ENCODE measurements around the gene XPO5. TPM values are rescaled to one million over a fixed set of nuclear protein-coding genes. Genes with fewer than 3 reads are reported as not detected.
"Not testable (repeated sequence)": the region's sequence is repeated elsewhere in the genome, so short reads cannot be mapped to it uniquely, and the experiment has no call there.

Gene XPO5
- total RNA-seq, 1 donor from 2014 or later = 55.0 TPM

DNA sequence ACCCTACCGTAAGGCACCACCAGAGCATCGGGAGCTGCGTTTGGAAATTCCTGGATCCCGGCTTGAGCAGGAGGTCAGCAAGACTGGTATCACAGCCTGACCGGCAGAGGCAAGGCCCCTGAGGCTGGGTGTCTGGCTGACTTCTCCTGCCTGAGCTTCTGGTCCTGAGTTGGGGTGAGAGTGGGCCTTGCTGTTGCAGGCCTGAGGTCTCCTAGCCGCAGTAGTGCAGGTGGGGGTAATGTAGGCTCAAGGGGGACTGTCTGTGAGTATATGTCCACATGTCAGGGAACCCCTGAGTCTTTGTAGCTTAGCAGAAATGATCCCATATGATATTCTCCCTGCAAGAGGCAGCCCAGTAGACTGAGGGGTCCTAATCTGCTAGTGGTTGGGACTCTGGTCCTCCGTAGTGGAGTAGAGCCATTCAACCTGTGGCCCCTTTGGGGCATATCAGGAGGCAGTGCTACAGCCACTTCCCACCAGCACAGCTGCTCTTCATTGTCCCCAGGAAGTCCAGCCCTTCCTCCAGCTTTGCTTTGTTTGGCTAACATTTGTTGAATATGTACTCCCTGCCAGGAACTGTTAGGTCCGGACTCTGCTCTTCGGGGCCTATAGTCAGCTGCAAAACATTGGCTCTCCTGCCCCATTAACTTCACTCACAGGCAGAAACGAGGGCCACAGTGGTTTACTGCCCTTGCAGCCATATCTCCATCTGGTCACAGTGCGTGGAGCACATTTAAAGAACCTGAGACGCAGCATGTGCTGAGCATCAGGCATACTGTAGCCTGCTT lies 76.6 kb downstream of the XPO5 start:
- FAIRE-seq (no peak), DNase-seq (ENCODE audit: low spot score in 2 of 2) (no peak)

DNA sequence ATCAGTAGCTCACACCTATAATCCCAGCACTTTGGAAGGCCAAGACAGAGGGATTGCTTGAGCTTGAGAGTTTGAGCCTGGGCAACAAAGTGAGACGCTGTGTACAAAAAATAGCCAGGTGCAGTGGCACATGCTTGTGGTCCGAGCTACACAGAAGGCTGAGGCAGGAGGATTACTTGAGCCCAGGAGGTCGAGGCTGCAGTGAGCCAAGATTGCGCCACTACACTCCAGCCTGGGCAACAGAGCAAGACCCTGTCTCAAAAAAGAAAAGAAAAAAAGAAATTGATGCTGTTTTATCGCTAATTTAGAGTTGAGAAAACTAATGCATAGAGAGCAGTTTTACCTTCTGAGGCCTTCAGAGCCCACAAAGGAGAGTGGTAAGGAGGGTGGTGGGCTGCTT lies 77.5 kb downstream of the XPO5 start:
- DNase-seq (ENCODE audit: low spot score in 2 of 2); FAIRE-seq: not testable (repeated sequence)

DNA sequence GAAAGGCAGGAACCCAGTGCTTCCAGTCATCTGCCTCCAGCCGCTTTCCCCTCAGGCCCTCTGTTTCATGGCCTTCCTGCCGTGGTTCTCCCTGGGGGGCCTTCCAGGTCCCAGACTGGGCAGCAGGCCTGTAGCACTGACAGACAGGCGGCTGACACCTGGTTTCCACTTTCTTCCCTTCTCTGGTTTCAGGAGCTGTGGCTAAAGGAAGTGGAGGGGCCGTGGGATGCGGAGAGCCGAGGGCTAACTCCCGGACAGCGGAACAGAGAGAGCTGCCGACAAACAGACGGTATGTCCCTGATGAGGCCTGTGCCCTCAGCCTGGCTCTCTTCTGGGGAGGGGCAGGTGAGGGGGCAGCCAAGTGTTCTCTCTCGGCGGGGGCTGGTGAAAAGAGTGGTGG lies 78.1 kb downstream of the XPO5 start:
- no peak for FAIRE-seq
- no peak for DNase-seq (ENCODE audit: low spot score in 2 of 2)

DNA sequence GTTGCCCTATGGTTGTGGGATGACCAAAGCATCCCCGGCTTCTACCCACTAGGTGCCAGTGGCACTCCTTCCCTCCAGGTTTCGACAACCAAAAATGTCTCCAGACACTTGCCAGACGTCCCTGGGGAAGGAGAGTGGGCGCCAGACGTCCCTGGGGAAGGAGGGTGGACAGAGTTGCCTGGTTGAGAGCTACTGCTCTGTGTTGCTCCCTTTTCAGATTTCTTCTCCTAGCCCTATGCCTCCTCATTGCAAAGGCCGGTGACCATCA lies 78.8 kb downstream of the XPO5 start:
- FAIRE-seq = no peak
- DNase-seq (ENCODE audit: low spot score in 2 of 2) = no peak

DNA sequence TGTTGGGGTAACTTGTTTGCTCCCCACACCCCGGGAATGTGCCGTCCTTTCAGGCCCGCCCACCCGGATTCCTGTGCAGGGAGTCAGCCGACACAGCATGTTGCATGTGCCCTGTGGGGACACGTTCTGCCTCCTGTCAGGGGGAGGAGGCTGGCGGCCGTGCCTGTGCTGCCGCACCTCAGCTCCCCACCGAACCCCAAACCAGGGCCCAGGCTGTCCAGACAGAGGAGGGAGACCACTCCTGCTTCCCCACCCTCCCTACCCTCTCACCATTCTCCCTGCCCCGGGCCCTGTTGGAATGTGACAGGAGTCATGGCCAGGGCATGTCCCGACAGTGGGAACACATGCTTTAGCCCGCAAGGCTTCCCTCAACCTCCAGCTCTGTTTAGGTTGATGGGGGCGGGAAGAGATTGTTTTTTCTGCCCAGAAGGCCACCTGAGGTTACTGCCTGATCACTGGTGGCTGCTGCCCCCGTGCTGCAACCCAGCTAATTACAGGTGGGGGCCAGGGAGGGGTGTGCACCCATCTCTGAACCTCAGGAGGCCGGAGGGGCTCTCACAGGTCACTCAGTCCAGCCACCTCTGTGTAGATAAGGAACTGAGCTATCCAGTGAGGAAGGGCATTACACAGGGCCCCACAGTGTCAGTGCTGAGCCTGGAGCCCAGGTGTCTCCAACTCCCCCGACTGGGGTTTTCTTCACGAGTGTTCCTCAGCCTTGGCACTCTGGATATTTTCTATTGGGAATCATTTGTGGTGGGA lies 79.3 kb downstream of the XPO5 start:
- FAIRE-seq = no peak

DNA sequence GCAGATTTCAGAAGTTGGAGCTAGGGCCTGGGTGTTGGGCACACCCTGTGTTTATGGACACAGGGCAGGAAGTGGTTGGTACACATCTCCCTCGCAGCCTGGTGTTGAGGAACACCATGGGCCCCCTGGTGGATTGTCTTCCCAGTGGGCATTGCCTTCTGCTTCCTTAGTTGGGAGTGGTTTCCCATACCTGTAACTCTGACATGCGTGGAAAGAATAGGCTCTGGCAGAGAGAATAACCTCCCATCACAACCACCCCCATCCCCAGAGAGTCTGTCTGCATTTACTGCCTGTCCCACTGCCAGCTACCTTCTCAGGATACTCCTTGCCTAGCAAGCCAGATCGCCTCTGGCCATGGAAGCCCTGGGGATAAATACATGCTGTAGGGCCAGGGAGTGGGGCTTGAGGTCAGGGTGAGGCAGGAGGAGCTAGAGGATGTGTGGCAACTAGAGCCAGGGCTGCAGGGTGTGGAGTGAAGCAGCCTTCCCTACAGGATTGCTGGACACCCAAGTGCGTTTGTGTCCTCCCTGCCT lies 80.4 kb downstream of the XPO5 start:
- DNase-seq (ENCODE audit: low spot score in 2 of 2) (no peak), FAIRE-seq (no peak)

More for the DNA sequence above, 79.3 kb downstream of the XPO5 start:
- DNase-seq (ENCODE audit: low spot score in 2 of 2) = peak in 1 of 2 donors; percentile 71

DNA sequence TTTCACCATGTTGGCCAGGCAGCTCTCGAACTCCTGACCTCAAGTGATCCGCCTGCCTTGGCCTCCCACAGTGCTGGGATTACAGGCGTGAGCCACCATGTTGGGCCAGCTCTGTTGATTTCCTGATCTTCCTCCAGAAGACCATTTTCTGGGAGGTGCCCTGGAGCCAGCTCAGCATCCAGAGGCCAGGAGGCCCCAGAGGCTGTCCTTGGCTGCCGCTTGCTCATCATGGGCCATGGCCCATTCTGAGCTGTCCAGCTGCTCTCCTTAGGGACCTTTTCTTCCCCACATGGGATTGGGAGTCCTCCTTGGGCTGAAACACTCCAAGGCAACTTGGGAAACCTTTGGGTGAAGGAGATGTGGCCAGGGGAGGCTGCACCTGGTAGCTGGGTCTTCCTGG lies 81.1 kb downstream of the XPO5 start:
- FAIRE-seq (no peak), DNase-seq (ENCODE audit: low spot score in 2 of 2) (no peak)

DNA sequence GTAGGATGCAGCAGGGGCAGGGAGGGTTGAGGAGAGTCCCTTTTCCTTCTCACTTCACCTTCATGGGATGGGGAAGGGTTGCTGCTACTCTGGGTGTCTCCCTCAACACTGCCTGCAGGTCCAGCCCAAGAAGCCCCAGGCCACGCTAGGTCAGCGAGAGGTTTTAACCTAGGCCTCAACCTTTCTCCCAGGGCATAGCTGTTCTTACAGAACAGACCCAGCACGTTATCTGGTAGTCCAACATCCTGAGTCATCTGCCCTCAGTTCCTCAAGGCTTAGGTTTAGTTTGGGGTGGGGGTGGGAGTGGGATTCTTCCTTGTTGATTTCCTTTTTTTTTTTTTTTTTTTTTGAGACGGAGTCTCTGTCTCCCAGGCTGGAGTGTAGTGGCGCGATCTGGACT lies 81.5 kb downstream of the XPO5 start:
- no peak for FAIRE-seq
- DNase-seq (ENCODE audit: low spot score in 2 of 2) = no peak

DNA sequence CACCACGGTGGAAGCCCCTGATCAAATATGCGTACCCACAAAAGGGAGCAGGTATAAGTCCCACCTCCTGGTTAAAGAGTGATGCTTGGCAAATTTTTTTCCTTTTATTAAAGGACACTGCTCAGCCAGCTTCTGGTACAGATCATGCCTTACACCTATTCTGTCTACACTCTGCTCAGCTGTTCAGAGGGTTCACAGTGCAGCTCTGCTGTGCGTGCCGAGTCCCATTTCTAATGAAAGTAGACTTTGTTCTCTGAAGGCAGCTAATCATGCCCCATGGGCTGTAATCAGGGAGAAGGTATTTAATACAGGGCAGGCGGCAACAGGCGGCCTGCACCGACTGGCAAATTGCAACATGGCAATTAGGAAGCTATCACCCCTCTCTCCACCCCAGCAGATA lies 82.0 kb downstream of the XPO5 start:
- DNase-seq (ENCODE audit: low spot score in 2 of 2) (no peak), FAIRE-seq (no peak)

DNA sequence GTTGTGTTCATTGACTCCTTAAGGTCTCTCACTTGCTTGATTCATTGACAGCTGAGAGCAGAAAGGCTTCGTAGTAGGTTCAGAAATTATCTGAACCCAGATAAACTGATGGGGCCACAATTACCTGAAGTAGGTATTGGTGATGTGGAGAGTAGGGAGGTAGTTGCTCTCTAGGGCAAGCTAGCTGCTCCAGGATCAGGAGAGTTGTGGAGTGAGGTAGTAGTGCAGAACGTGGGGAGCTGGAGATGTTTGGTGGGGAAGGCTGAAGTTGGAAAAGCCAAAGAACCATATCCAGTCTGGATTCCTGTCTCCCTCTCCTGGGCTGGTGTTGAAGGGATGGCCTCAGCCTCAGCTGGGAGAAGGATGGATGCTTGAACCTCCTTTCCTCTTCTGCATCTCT lies 82.6 kb downstream of the XPO5 start:
- DNase-seq (ENCODE audit: low spot score in 2 of 2) = no peak
- no peak for FAIRE-seq

DNA sequence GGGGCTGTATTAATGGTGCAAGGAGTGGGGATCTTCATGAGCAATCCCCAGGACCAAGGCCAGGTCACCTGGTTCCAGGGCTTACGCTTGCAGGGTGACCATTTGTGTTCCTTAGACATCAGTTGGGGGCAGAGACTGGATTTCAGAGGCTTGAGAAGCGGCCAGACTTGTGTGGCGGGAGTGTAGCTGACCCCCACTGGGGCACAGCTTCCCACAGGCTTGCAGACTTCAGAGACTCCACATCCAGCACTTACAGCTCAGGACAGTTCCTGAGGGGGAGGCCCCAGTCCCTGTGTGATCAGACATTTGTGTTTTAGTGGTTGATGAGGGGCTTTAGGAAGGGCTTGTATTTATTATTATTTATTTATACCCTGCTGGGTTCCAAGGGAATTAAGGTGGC lies 83.2 kb downstream of the XPO5 start:
- DNase-seq (ENCODE audit: low spot score in 2 of 2) = no peak

DNA sequence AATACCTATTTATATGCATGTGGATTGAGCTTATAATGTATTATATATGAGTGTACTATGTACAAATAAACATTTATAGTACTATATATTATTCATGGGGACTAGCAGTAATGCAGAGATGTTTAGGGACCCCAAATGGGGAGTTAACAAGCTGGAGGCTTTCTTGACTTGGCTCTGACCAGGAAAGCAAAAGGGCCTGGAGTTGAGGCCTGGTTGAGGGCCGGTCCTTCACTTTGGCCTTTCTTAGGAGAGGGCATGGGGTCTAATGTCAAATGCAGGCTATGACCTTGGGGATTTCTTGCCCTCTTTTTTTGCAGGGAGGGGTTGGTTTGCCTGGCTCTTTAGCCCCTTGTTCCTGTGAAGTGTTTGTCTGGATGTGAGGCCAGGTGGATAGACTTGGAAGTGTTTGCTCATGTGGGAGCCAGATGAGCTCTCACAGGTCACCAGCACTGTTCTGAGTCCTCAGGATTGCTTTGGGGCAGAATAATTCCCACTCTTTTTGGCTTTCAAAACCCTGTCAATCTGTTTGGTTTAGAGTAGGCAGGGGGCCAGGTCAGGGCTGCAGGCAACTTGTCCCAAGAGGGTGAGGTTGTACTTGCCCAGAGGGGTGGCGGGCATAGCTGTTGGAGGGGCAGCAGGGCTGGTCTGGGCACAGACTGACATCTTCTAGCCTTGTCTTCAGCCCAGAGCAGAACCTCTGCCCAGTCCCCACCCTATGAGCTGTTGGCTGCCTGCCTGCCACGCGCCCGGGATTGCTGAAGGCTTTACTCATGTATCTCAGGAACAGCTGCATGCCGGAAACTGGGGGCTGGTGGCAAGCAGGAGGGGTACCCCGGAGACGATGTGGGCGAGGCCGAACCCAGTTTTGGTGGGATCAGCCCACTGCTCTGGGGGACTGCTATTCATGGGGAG lies 83.8 kb downstream of the XPO5 start:
- FAIRE-seq (no peak), DNase-seq (ENCODE audit: low spot score in 2 of 2) (peak; percentile 65 to 67)

More for the DNA sequence above, 83.2 kb downstream of the XPO5 start:
- no peak for FAIRE-seq

DNA sequence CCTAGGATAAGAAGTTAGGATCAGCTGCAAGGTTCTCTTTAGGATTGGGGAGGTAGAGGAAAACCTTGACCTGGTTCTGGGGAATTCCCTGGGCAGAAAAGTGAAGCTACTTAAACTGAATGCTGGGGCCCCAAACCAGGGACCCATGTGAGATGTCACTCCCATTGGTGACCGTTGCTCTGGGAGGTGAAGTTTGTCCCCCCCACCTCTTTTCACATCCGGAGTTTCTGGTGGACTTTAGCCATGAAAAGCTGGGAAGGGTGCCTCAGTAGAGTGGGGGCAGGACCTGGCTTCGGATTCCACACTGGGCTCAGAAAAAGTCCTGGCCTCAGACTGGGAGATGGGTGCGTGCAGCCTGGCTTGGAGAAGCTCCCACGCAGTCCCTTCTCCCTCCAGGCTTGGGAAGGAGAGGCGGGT lies 85.3 kb downstream of the XPO5 start:
- FAIRE-seq = no peak
- no peak for DNase-seq (ENCODE audit: low spot score in 2 of 2)

DNA sequence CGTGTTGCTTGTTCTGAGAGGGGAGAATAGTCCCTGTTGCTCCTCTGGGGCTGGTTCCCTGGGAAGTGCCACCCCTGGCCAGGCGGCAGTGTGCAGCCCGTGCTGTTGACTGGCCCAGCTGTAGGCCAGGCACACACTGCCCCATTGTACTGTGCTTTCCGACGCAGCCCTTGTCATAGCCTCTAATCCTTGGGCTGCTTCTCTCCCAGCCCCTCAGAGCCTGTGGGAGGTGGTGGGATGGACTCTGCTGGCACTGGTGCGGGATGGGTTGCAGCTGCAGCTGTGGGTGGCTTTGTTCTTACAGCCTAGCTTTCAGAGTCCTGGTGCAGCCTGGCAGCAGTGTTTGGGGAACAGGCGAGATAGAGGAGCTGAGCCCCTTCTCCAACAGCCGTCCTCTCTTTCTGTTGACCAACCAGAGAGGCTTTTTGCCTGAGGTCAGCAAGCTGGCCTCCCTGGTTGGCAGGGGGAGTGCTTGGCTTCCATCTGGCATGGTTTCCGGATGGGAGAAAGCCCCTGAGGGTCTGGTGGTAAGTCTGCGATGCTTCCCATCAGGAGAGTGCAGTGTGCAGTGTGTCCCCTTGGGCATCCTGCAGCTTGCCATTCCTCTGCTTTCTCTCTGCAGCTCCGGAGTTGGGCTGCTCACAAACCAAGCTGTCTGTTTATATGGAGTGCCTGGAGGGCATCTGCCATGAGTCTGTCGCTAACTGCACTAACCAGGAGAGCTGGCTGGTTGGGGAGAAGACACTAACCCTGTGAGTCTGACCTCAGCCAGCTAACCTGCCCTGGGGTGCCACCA lies 86.4 kb downstream of the XPO5 start:
- peak; percentile 64 to 66 for DNase-seq (ENCODE audit: low spot score in 2 of 2)
- FAIRE-seq = no peak

DNA sequence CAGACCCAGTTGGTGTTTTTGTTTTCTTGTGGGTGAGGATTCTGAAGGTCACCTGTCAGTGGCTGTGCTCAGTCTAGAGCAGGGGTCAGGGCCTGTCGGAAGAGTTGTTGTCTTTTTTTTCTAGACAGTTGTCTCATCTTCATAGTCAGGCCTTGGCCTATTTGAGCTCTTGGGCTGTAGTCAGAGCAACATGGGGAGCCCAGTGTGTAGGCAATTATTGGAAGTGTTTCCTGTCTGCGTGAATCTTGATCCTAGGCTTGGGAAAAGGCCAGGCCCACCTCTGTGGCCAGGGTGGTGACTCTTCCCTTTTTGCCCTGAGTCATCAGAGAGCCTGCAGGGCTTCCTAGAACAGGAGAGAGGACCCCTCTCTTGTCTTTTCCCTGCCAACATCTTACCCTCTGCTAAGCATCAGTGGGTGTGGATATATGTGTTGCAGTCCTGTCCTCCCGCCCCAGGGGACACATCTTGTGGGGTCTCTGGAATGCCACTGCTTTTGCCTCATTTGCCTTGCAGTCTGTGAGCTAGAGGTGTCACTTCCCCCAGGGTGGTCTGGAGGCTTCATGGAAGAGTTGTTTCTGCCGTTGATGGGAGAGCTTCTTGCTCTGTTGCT lies 87.1 kb downstream of the XPO5 start:
- no peak for DNase-seq (ENCODE audit: low spot score in 2 of 2)
- FAIRE-seq = no peak

DNA sequence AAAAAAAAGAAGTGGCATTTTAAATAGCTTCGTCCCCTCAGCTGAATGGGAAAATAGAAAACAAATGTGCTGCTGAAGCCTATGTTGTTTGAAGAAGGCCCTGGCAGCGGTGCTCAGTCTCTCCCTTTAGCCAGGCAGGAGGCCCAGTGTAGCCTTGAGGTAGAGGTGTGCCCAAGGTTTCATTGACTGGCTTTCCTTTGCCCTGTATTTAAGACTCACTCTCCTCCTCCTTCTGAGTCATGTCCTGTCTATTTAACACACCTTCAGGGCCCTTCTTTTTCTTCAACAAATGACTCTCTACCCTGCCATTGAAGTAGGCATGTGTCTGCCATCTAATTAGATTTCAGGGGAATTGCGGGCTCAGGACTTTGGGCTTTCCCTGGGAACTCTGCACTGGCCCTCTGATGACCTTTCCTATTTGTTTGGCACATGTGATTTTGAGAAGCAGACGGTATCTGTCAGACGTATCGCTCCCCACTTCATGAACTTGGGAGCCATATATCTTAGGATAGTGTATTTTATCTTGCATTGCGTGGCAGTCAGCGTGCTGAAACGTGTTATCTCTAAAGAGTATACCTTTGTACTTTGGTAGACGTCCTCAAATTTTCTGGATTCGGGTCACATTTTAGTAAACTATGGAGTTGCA lies 94.1 kb downstream of the XPO5 start:
- no peak for FAIRE-seq
- no peak for DNase-seq (ENCODE audit: low spot score in 2 of 2)

DNA sequence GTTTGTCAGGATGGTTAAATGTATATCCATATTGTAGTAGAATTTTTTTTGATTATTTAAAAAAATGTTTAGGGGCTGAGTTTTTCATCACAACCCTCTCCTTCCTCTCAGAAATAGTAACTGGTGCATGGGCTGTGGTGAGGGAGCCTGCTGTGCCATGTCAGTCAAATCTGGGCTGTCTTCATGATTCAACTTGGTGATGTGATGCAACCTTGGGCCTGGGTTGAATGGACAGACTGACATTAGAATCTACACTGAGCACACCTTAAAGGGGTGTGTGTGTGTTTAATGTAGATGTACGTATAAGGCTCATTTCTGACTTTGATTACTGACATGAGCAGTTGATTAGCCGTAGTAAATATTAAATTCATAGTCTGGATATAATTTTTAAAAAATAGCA lies 94.8 kb downstream of the XPO5 start:
- FAIRE-seq = no peak
- DNase-seq (ENCODE audit: low spot score in 2 of 2) = no peak

DNA sequence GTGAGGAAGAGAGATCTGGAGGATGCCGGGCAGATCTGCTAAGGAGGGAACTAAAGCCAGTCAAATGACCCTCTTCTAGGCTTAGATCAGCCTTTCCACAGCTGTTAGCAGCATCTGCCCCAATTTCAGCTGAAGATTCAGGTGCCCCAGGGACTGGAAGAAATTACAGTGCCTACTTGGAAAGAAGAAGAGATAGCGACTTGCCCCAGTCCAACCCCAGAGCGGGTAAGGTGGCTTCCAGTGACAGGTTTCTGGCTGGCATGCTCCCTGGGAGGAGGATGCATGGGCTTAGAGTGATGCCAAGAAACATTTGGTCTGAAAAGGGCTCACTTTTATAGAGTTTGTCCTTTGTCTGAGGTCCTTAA lies 97.8 kb downstream of the XPO5 start:
- no peak for FAIRE-seq
- no peak for DNase-seq (ENCODE audit: low spot score in 2 of 2)
